HepG2 (cell line): Measurements from ENCODE around the gene SDC1. TPM values are rescaled to one million over a fixed set of nuclear protein-coding genes. Genes with fewer than 3 reads are reported as not detected.

ENCODE experiments used
- BCL6 ChIP-seq: IDR thresholded peaks from 2 replicates; pipeline ENCODE4 v1.6.1; 2016; ENCODE audit warnings: missing genetic modification reagents, missing compliant biosample characterization
- CREB3 ChIP-seq: sonication (generic); formaldehyde crosslinking; IDR thresholded peaks from 2 replicates; pipeline ENCODE4 v1.5.0; 2020; ENCODE audit warnings: missing genetic modification reagents
- CREM ChIP-seq, 2 experiments: sonication (generic) in 1 of 2; formaldehyde crosslinking in 1 of 2; IDR thresholded peaks; 2 replicates each; pipeline versions ENCODE4 v1.4.0 to v1.6.1; 2016 to 2020; ENCODE audit warnings: antibody characterized with exemption in 1 of 2, mild to moderate bottlenecking in 1 of 2, missing genetic modification reagents in 1 of 2
- HMG20A ChIP-seq: IDR thresholded peaks from 2 replicates; pipeline ENCODE4 v1.6.1; 2016; ENCODE audit warnings: borderline replicate concordance
- HMG20B ChIP-seq: conservative IDR thresholded peaks from 2 replicates; pipeline ENCODE4 v1.6.1; 2016; ENCODE audit warnings: missing genetic modification reagents, missing compliant biosample characterization
- HNRNPK ChIP-seq: fragments of 200-400 bp; formaldehyde crosslinking; IDR thresholded peaks from 2 replicates; pipeline ENCODE4 v1.6.1; 2018; ENCODE audit warnings: low read length, low read depth, moderate library complexity, mild to moderate bottlenecking; ENCODE audit not compliant: poor library complexity, severe bottlenecking
- JDP2 ChIP-seq: sonication (generic); formaldehyde crosslinking; IDR thresholded peaks from 2 replicates; pipeline ENCODE4 v1.8.1; 2022; ENCODE audit warnings: missing genetic modification reagents, borderline replicate concordance
- NFYB ChIP-seq: sonication (generic); formaldehyde crosslinking; IDR thresholded peaks from 2 replicates; pipeline ENCODE4 v1.4.0; 2020; ENCODE audit warnings: missing genetic modification reagents
- NR1H2 ChIP-seq: sonication (generic); formaldehyde crosslinking; IDR thresholded peaks from 2 replicates; pipeline ENCODE4 v1.8.1; 2022; ENCODE audit warnings: low read depth, missing genetic modification reagents, borderline replicate concordance
- POGK ChIP-seq: sonication (generic); formaldehyde crosslinking; conservative IDR thresholded peaks from 2 replicates; pipeline ENCODE4 v1.8.0; 2022; ENCODE audit warnings: mild to moderate bottlenecking, moderate library complexity, missing genetic modification reagents
- SP5 ChIP-seq: IDR thresholded peaks from 2 replicates; pipeline ENCODE4 v1.6.1; 2016; ENCODE audit warnings: low read depth, borderline replicate concordance
- TEAD3 ChIP-seq: optimal IDR thresholded peaks from 2 replicates; pipeline ENCODE3; 2016; ENCODE audit warnings: borderline replicate concordance
- TRIM24 ChIP-seq: sonication (generic); formaldehyde crosslinking; IDR thresholded peaks from 2 replicates; pipeline ENCODE4 v1.8.0; 2022; ENCODE audit warnings: mild to moderate bottlenecking, missing genetic modification reagents
- ZBTB21 ChIP-seq: sonication (generic); formaldehyde crosslinking; IDR thresholded peaks from 2 replicates; pipeline ENCODE4 v1.4.0; 2020; ENCODE audit warnings: missing genetic modification reagents
- ZBTB43 ChIP-seq: sonication (generic); formaldehyde crosslinking; conservative IDR thresholded peaks from 2 replicates; pipeline ENCODE4 v1.4.0; 2020; ENCODE audit warnings: missing genetic modification reagents
- ZNF205 ChIP-seq: IDR thresholded peaks from 2 replicates; pipeline ENCODE4 v1.6.1; 2018; ENCODE audit warnings: missing biosample characterization, missing genetic modification reagents
- ZNF333 ChIP-seq: sonication (generic); formaldehyde crosslinking; IDR thresholded peaks from 2 replicates; pipeline ENCODE4 v1.4.0; 2020; ENCODE audit warnings: mild to moderate bottlenecking, missing genetic modification reagents, borderline replicate concordance
- ZNF607 ChIP-seq: sonication (generic); formaldehyde crosslinking; IDR thresholded peaks from 2 replicates; pipeline ENCODE4 v1.5.1; 2020; ENCODE audit warnings: missing genetic modification reagents, mild to moderate bottlenecking, borderline replicate concordance
- ZSCAN22 ChIP-seq: sonication (generic); formaldehyde crosslinking; IDR thresholded peaks from 2 replicates; pipeline ENCODE4 v1.4.0; 2020; ENCODE audit warnings: mild to moderate bottlenecking, missing genetic modification reagents
- ZSCAN25 ChIP-seq: sonication (generic); formaldehyde crosslinking; IDR thresholded peaks from 2 replicates; pipeline ENCODE4 v1.8.0; 2022; ENCODE audit warnings: mild to moderate bottlenecking, missing genetic modification reagents
- polyA plus RNA-seq, 8 experiments: library from polyadenylated mRNA; depleted of rRNA in 3 of 8; stranded (reverse) in 7 of 8; unstranded in 1 of 8; fragments of >200 nt; fragmentation: Illumina TruSeq in 4 of 8; extraction: Trizol in 4 of 8; gene quantifications; 2 replicates each; pipeline versions ENCODE4 v1.2.1 to v1.2.3, GENCODE V29; 2011 to 2016; ENCODE audit warnings: low read depth in 4 of 8, missing spikeins in 1 of 8, mixed read lengths in 1 of 8; ENCODE audit not compliant: insufficient read depth in 1 of 8
- total RNA-seq, 5 experiments: library from RNA; depleted of rRNA; stranded (reverse); fragments of >200 nt; fragmentation: Illumina TruSeq; extraction: Trizol; gene quantifications; 2 replicates each; pipeline ENCODE4 v1.2.3, GENCODE V29; 2016; ENCODE audit warnings: low read depth in 1 of 5
- TF ChIP-seq, protein P1 (sequence below): sonication (generic); formaldehyde crosslinking; IDR thresholded peaks from 2 replicates; pipeline ENCODE4 v1.4.0; 2020; ENCODE audit warnings: missing genetic modification reagents
- TF ChIP-seq, protein P2 (sequence below): sonication (generic); formaldehyde crosslinking; IDR thresholded peaks from 2 replicates; pipeline ENCODE4 v1.9.0; 2021; ENCODE audit warnings: missing genetic modification reagents, mild to moderate bottlenecking, borderline replicate concordance

SDC1 gene
- total and polyA plus RNA-seq, 2 of the 13 experiments (the other 11 are each of a cell fraction or from before 2014, with no cell fraction given): 108 to 119 TPM

DNA sequence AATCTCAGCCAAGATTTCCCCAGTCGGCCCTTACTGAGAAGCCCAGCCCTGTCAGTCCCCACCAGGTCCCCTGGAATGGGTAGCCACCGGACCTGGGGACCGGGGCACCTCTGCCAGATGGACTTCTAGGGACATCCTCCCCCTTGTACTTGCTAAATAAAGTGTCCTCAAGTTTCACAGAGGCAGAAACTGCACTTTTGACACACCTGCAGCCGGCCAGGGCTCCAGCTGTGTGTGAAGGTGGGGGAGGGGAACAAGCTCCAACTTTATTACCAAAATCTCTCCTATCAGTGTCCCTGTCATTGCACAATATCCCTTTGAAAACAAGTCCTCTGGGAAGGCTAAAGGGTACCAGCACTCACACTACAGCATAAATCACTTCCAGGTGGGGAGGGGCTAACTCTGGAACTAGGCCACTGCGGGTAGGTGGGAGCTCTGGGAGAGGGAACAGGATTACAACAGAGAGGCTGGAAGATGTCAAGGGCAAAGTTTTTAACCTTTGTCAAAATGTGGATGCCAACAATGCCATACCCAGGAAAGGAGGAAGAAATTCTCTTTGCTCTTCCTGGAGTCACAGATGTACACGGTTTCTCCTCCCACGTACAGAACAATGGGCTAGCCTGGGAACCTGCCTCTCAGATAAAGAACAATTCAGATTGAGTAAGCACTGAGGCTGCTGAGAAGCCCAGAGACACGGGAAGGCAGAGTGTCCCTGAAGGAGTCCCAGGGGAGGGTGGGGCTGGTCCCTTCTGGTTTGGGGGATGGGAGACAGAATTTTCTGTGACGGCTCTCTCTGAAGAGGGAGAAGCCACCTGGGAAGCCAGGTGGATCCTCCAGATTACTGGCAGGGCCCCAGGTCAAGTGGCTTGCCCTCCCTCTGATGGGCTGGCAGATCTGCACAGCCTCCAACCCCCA lies 11.0 kb downstream of the SDC1 start (continued):
- TF ChIP-seq ZSCAN22 (no peak), SP5 (peak; percentile 58; the same call in 1 of the 2 replicates), ZBTB43 (CRISPR knock-in tag) (peak; percentile 87), ZBTB21 (CRISPR knock-in tag) (0 out of 2 replicates have a peak, but pooled peaks have one; percentile 14), NFYB (CRISPR knock-in tag) (no peak), JDP2 (CRISPR knock-in tag) (no peak; the same call in 1 of the 2 replicates), HMG20B (peak; percentile 89), HNRNPK (no peak), TEAD3 (CRISPR knock-in tag) (peak; percentile 62), HMG20A (peak; percentile 62; the same call in 1 of the 2 replicates), BCL6 (peak; percentile 81), CREB3 (CRISPR knock-in tag) (0 out of 2 replicates have a peak, but pooled peaks have one; percentile 31), POGK (CRISPR knock-in tag) (peak; percentile 79; the same call in 1 of the 2 replicates), TRIM24 (peak; percentile 68), NR1H2 (CRISPR knock-in tag) (0 out of 2 replicates have a peak, but pooled peaks have one; percentile 84), ZNF607 (CRISPR knock-in tag) (peak; percentile 77; the same call in 1 of the 2 replicates), ZNF205 (CRISPR knock-in tag) (peak; percentile 67), ZNF333 (no peak), ZSCAN25 (peak; percentile 65), CREM (IDR thresholded peaks at IDR 0.05) (peak; percentile 69), CREM (CRISPR knock-in tag; IDR thresholded peaks at IDR 0.05) (no peak)
- TF ChIP-seq, protein P1, sequence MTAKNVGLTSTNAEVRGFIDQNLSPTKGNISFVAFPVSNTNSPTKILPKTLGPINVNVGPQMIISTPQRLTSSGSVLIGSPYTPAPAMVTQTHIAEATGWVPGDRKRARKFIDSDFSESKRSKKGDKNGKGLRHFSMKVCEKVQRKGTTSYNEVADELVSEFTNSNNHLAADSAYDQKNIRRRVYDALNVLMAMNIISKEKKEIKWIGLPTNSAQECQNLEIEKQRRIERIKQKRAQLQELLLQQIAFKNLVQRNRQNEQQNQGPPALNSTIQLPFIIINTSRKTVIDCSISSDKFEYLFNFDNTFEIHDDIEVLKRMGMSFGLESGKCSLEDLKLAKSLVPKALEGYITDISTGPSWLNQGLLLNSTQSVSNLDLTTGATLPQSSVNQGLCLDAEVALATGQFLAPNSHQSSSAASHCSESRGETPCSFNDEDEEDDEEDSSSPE: peak; percentile 50
- TF ChIP-seq, protein P2, sequence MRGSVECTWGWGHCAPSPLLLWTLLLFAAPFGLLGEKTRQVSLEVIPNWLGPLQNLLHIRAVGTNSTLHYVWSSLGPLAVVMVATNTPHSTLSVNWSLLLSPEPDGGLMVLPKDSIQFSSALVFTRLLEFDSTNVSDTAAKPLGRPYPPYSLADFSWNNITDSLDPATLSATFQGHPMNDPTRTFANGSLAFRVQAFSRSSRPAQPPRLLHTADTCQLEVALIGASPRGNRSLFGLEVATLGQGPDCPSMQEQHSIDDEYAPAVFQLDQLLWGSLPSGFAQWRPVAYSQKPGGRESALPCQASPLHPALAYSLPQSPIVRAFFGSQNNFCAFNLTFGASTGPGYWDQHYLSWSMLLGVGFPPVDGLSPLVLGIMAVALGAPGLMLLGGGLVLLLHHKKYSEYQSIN (CRISPR knock-in tag): no peak
